Nephron progenitor cell (in vitro differentiated cells): Measurements from ENCODE around the gene TLK1.

ENCODE experiments used
- DNase-seq: peaks from one replicate; pipeline ENCODE4 v3.0.0; 2021
- H3K27ac Mint-ChIP-seq: 2 replicates; pipeline ENCODE4 v1.8.0; 2021; ENCODE audit warnings: mild to moderate bottlenecking, moderate library complexity, mixed read lengths
- H3K27me3 Mint-ChIP-seq: 2 replicates; pipeline ENCODE4 v1.8.0; 2021; ENCODE audit warnings: mild to moderate bottlenecking, low read depth, mixed read lengths; ENCODE audit not compliant: poor library complexity
- H3K36me3 Mint-ChIP-seq: 2 replicates; pipeline ENCODE4 v1.8.0; 2021; ENCODE audit warnings: low read depth, mixed read lengths
- H3K4me1 Mint-ChIP-seq: 2 replicates; pipeline ENCODE4 v1.8.0; 2021; ENCODE audit warnings: mixed read lengths
- H3K4me3 Mint-ChIP-seq: 2 replicates; pipeline ENCODE4 v1.8.0; 2021; ENCODE audit warnings: mild to moderate bottlenecking, moderate library complexity, mixed read lengths
- H3K9me3 Mint-ChIP-seq: 2 replicates; pipeline ENCODE4 v1.8.0; 2021; ENCODE audit warnings: mild to moderate bottlenecking, moderate library complexity, mixed read lengths
- CTCF ChIP-seq: fragments of 200-600 bp; sonication (generic); IDR thresholded peaks from 2 replicates; pipeline ENCODE4 v1.5.0; 2021; ENCODE audit warnings: antibody characterized with exemption

TLK1 gene

GRCh38 chr2:171185941-171186340, 25.2 kb upstream of the TLK1 start:
- Mint-ChIP-seq H3K36me3 (no peaks in the 10 kb centered on the region), H3K9me3 (no peaks in the 10 kb centered on the region), H3K27ac (no peak overlapping the region), H3K4me1 (peaks cover 9% of the 10 kb centered on the region), H3K4me3 (no peak overlapping the region), H3K27me3 (peaks cover 7% of the 10 kb centered on the region)
- DNase-seq = no peak
- no peak for TF ChIP-seq CTCF

DNA sequence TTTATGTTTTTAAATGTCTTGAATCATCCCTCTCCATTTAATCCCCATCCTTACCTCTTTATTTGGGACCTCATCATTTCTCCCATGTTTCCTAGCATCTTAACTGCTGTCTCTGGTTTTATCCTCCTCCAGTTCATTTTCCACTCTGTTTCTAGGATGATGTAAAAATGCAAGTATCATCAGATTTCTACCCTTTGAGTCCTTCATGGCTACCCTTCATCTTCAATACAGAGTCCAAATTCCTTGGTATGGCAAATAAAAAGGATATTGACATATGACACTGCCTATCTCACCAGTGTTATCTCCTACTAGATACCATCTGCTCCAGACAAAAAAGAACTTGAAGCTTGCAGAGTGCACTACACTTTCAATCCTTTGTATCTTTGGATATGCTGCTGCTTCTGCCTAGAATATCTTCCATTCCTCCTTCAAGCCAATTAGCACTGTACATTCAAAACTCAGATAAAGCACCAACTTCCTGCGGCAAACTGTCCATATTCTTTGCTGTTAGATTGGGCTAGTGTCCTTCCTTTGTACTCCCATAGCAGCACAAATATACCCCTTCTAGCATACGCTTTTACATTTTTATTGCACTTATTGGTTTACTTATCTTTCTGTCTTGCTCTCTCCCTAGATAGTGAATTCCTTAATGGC, 24.6 kb upstream of the TLK1 start:
- H3K4me1 Mint-ChIP-seq = peaks cover 9% of the 10 kb centered on the region
- TF ChIP-seq CTCF = no peak
- no peak overlapping the region for H3K27ac Mint-ChIP-seq
- DNase-seq = no peak
- H3K27me3 Mint-ChIP-seq = peaks cover 7% of the 10 kb centered on the region
- H3K9me3 Mint-ChIP-seq = no peaks in the 10 kb centered on the region
- H3K36me3 Mint-ChIP-seq = no peaks in the 10 kb centered on the region
- no peak overlapping the region for H3K4me3 Mint-ChIP-seq

DNA sequence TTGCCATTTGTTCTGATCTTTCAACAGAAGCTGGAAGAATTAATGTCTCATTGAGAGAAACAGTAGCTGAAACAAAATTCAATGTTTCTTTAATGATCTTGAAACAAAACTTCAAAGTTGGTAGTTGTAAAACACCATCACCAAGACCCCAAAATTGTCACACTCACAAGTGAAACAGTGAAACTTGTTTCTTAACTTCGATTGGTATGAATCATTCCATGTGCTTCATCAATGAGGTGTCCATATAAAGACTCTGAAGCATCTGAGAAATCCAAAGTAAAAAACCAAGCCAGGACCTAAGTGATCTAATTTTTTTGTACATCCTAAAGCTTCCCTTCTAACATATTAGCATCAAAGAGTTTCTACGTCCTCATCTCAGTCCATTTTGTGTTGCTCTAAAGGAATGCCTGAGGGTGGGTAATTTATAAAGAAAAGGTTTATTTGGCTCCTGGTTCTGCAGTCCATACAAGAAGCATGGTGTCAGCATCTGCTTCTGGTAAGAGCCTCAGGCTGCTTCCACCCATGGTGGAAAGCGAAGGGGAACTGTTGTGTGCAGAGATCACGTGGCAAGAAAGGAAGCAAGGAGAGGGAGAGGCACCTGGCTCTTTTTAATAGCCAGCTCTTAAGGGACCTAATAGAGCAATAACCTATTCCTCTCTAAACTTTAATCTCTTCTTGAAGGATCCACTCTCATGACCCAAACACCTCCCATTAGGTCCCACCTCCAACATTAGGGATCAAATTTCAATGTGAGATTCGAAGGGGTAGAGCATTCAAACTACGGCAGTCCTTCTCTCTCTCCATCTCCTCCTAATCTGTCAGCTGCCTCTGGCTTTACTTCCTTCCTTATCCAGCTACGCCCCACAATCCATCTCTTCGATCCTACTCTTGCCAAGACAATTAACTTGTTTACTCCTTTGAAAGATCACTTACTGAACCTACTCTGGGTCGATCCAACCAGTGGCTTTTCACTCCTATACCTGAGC, 20.7 kb upstream of the TLK1 start:
- TF ChIP-seq CTCF = no peak
- Mint-ChIP-seq H3K36me3 (no peaks in the 10 kb centered on the region), H3K4me3 (no peak overlapping the region), H3K9me3 (no peaks in the 10 kb centered on the region), H3K27ac (no peak overlapping the region), H3K4me1 (peaks cover 13% of the 10 kb centered on the region), H3K27me3 (peaks cover 3% of the 10 kb centered on the region)
- DNase-seq = no peak

DNA sequence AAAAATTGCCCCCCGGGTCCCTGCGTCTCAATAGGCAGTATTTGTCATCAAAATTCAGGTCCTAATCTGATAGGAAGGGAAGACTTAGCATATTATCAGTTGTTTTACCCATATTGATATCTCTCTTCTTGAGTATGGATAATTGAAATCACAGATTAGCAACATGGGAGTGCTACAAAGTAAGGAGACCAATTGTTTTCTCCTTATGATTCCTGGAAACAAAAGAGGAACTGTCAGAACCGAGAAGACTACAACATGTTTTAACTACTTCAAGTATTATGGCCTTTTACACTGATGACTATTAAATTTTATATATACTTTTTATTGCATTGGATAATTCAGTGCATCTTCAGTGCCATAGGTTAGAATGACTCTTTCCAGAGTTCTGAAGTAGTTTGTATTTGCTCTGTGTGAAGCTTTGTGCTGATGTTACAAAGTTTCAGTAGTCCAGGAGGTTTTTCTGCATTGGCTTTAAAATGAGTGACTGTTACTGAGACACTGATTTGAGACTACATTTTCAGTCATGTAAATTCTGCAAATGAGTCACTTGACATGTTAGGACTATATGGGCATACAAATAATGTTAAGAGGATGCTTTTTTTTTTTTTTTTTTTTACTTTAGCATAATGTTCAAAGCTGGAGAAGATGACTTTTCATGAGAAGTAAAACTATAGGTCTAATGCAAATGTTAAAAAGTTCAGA, 19.7 kb upstream of the TLK1 start:
- TF ChIP-seq CTCF = no peak
- Mint-ChIP-seq H3K9me3 (no peaks in the 10 kb centered on the region), H3K4me3 (no peak overlapping the region), H3K36me3 (no peaks in the 10 kb centered on the region), H3K27ac (no peak overlapping the region), H3K27me3 (no peaks in the 10 kb centered on the region), H3K4me1 (peaks cover 13% of the 10 kb centered on the region)
- no peak for DNase-seq

- H3K4me1 Mint-ChIP-seq = peaks cover 13% of the 10 kb centered on the region
- DNase-seq = no peak
- H3K27ac Mint-ChIP-seq = no peak overlapping the region
- H3K4me3 Mint-ChIP-seq = no peak overlapping the region
- H3K9me3 Mint-ChIP-seq = no peaks in the 10 kb centered on the region
- H3K36me3 Mint-ChIP-seq = no peaks in the 10 kb centered on the region
- TF ChIP-seq CTCF = no peak
- no peaks in the 10 kb centered on the region for H3K27me3 Mint-ChIP-seq
Measured at GRCh38 chr2:171178993-171179392, 18.3 kb upstream of the TLK1 start.
